Measurements from ENCODE around the gene SLC44A5. TPM values are rescaled to one million over a fixed set of nuclear protein-coding genes. Genes with fewer than 3 reads are reported as not detected.
"Not testable (repeated sequence)": the region's sequence is repeated elsewhere in the genome, so short reads cannot be mapped to it uniquely, and the experiment has no call there.

Gene SLC44A5
- total RNA-seq, 1 donor from 2014 or later: 0.20 TPM

DNA sequence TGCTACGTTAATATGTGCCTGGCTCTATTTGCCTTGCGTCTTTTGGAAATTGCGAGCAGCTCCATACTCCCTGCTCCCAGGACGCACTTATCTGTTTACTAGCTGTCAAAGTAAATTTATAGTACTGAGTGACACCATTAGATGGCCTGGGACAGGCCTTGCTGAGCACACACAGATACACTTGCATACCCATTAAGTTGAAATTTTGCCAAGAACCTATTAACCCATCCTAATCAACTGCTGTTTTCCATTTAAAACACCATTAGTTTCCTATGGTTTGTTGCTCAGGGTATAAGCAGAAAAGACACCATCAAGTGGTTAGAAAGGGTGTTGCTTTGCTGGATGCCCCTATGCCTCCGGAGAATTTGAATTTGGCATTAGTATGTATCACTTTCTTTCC, 187.3 kb downstream of the SLC44A5 start:
- Mint-ChIP-seq H3K36me3 (ENCODE audit: low read depth) (no peaks in the 10 kb centered on the region), H3K27me3 (ENCODE audit: low read depth) (no peaks in the 10 kb centered on the region), H3K4me3 (ENCODE audit: unreplicated experiment) (no peak overlapping the region), H3K9me3 (ENCODE audit: low read depth) (no peaks in the 10 kb centered on the region), H3K4me1 (ENCODE audit: low read depth) (no peaks in the 10 kb centered on the region), H3K27ac (ENCODE audit: unreplicated experiment) (no peak overlapping the region)
- no peak for DNase-seq (ENCODE audit: low spot score)
- TF ChIP-seq, protein P1, sequence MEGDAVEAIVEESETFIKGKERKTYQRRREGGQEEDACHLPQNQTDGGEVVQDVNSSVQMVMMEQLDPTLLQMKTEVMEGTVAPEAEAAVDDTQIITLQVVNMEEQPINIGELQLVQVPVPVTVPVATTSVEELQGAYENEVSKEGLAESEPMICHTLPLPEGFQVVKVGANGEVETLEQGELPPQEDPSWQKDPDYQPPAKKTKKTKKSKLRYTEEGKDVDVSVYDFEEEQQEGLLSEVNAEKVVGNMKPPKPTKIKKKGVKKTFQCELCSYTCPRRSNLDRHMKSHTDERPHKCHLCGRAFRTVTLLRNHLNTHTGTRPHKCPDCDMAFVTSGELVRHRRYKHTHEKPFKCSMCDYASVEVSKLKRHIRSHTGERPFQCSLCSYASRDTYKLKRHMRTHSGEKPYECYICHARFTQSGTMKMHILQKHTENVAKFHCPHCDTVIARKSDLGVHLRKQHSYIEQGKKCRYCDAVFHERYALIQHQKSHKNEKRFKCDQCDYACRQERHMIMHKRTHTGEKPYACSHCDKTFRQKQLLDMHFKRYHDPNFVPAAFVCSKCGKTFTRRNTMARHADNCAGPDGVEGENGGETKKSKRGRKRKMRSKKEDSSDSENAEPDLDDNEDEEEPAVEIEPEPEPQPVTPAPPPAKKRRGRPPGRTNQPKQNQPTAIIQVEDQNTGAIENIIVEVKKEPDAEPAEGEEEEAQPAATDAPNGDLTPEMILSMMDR (IDR thresholded peaks at IDR 0.05): no peak

DNA sequence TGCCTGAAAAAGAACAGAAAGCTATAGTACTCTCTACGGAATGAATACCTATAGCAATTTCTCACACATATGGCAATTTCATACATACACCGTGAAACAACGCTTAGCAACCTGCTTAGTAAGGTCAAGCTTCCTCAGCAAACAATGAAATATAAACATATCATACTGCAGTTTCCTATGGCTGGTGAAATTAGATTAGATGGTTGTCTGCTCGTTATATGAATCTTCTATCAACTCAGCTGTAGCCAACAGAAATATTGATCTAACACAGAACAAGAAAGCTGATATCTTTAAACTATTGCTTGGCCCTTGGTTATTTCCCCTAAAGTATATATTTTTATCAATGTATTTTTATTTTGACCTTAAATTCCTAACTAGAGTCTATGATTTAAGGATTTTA, 187.8 kb downstream of the SLC44A5 start:
- no peaks in the 10 kb centered on the region for H3K36me3 Mint-ChIP-seq (ENCODE audit: low read depth)
- H3K27me3 Mint-ChIP-seq (ENCODE audit: low read depth): no peaks in the 10 kb centered on the region
- H3K27ac Mint-ChIP-seq (ENCODE audit: unreplicated experiment): no peak overlapping the region
- H3K4me1 Mint-ChIP-seq (ENCODE audit: low read depth): no peaks in the 10 kb centered on the region
- H3K4me3 Mint-ChIP-seq (ENCODE audit: unreplicated experiment): no peak overlapping the region
- no peaks in the 10 kb centered on the region for H3K9me3 Mint-ChIP-seq (ENCODE audit: low read depth)
- no peak for DNase-seq (ENCODE audit: low spot score)
- TF ChIP-seq, protein P1 (IDR thresholded peaks at IDR 0.05): no peak

DNA sequence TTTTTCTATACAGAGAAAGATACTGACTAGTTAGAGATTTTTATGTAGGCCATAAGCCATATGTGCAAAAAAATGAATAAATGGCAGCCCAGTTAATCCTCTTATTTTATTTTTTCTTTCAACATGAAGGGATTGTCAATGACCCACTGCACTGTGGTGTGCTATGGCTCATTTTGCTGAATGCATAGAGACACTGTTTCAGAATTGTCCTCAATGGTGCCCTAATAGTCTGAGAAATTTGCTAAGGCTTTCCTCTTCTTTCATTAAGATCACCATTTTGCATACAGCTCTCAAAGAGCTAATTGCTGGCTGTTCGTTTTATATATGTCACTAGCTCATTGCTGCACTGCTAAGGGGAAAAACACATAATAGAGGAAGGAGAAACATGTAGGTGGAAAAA, 189.5 kb downstream of the SLC44A5 start:
- Mint-ChIP-seq H3K27me3 (ENCODE audit: low read depth) (no peaks in the 10 kb centered on the region), H3K4me3 (ENCODE audit: unreplicated experiment) (no peak overlapping the region), H3K27ac (ENCODE audit: unreplicated experiment) (no peak overlapping the region), H3K9me3 (ENCODE audit: low read depth) (peaks cover 3% of the 10 kb centered on the region), H3K36me3 (ENCODE audit: low read depth) (no peaks in the 10 kb centered on the region), H3K4me1 (ENCODE audit: low read depth) (no peaks in the 10 kb centered on the region)
- DNase-seq (ENCODE audit: low spot score): no peak
- TF ChIP-seq, protein P1 (IDR thresholded peaks at IDR 0.05): no peak

DNA sequence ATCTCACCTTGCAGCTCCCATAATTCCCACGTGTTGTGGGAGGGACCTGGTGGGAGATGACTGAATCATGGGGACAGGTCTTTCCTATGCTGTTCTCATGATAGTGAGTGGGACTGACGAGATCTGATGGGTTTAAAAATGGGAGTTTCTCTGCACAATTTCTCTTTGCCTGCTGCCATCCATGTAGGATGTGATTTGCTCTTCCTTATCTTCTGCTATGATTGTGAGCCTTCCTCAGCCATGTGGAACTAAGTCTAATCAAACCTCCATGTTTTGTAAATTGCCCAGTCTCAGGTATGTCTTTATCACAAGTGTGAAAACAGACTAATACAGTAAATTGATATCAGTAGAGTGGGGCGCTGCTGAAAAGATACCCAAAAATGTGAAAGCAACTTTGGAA, 195.7 kb downstream of the SLC44A5 start:
- no peak overlapping the region for H3K4me3 Mint-ChIP-seq (ENCODE audit: unreplicated experiment)
- H3K4me1 Mint-ChIP-seq (ENCODE audit: low read depth): no peaks in the 10 kb centered on the region
- DNase-seq (ENCODE audit: low spot score): no peak
- peaks cover 3% of the 10 kb centered on the region for H3K9me3 Mint-ChIP-seq (ENCODE audit: low read depth)
- H3K36me3 Mint-ChIP-seq (ENCODE audit: low read depth): no peaks in the 10 kb centered on the region
- H3K27me3 Mint-ChIP-seq (ENCODE audit: low read depth): no peaks in the 10 kb centered on the region
- TF ChIP-seq, protein P1 (IDR thresholded peaks at IDR 0.05): no peak
- no peak overlapping the region for H3K27ac Mint-ChIP-seq (ENCODE audit: unreplicated experiment)

DNA sequence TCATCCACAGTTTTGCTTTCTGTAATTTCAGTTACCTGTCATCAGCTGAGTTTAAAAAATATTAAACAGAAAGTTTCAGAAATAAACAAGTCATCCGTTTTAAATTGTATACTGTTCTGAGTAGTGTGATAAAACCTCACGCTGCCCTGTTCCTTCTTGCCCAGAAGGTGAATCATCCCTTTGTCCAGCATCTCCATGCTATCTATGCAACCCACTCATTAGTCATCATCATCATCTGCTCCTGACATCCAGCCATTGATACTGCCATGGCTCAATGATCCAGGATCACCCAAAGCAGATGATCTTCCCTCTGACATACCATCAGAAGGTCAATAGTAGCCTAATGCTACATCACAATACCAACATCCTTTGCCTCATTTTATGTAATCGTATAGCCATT, 198.3 kb downstream of the SLC44A5 start:
- H3K9me3 Mint-ChIP-seq (ENCODE audit: low read depth): peaks cover 3% of the 10 kb centered on the region
- no peaks in the 10 kb centered on the region for H3K27me3 Mint-ChIP-seq (ENCODE audit: low read depth)
- no peak overlapping the region for H3K4me3 Mint-ChIP-seq (ENCODE audit: unreplicated experiment)
- TF ChIP-seq, protein P1 (IDR thresholded peaks at IDR 0.05): no peak
- H3K4me1 Mint-ChIP-seq (ENCODE audit: low read depth): no peaks in the 10 kb centered on the region
- no peaks in the 10 kb centered on the region for H3K36me3 Mint-ChIP-seq (ENCODE audit: low read depth)
- no peak for DNase-seq (ENCODE audit: low spot score)
- H3K27ac Mint-ChIP-seq (ENCODE audit: unreplicated experiment): no peak overlapping the region

DNA sequence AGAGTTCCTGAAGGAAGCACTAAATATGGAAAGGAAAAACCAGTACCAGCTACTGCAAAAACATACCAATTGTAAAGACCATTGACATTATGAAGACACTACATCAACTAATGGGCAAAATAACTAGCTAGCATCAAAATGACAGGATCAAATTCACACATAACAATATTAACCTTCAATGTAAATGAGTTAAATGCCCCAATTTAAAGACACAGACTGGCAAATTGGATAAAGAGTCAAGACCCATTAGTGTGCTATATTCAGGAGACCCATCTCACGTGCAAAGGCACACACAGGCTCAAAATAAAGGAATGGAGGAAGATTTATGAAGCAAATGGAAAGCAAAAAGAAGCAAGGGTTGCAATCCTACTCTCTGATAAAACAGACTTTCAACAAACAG, 206.2 kb downstream of the SLC44A5 start:
- DNase-seq (ENCODE audit: low spot score); H3K36me3 Mint-ChIP-seq (ENCODE audit: low read depth); H3K4me3 Mint-ChIP-seq (ENCODE audit: unreplicated experiment); H3K4me1 Mint-ChIP-seq (ENCODE audit: low read depth); H3K27me3 Mint-ChIP-seq (ENCODE audit: low read depth); H3K27ac Mint-ChIP-seq (ENCODE audit: unreplicated experiment): not testable (repeated sequence)
- peaks cover 24% of the 10 kb centered on the region for H3K9me3 Mint-ChIP-seq (ENCODE audit: low read depth)

DNA sequence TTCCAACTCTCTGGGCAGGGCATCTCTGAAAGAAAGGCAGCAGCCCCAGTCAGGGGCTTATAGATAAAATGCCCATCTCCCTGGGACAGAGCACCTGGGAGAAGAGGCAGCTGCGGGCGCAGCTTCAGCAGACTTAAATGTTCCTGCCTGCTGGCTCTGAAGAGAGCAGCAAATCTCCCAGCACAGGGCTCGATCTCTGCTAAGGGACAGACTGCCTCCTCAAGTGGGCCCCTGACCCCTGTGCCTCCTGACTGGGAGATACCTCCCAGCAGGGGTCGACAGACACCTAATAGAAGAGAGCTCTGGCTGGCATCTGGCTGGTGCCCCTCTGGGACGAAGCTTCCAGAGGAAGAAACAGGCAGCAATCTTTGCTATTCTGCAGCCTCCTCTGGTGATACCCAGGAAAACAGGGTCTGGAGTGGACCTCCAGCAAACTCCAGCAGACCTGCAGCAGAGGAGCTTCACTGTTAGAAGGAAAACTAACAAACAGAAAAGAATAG, 207.7 kb downstream of the SLC44A5 start:
- not testable (repeated sequence) for H3K27ac Mint-ChIP-seq (ENCODE audit: unreplicated experiment); DNase-seq (ENCODE audit: low spot score); H3K4me3 Mint-ChIP-seq (ENCODE audit: unreplicated experiment); H3K36me3 Mint-ChIP-seq (ENCODE audit: low read depth); H3K27me3 Mint-ChIP-seq (ENCODE audit: low read depth); H3K4me1 Mint-ChIP-seq (ENCODE audit: low read depth)
- peaks cover 24% of the 10 kb centered on the region for H3K9me3 Mint-ChIP-seq (ENCODE audit: low read depth)

All from chondrocyte (in vitro differentiated cells).